HCT116 (cell line): ENCODE measurements around the gene SDE2. TPM values are rescaled to one million over a fixed set of nuclear protein-coding genes. Genes with fewer than 3 reads are reported as not detected.
"Not testable (repeated sequence)": the region's sequence is repeated elsewhere in the genome, so short reads cannot be mapped to it uniquely, and the experiment has no call there.

Source experiments
- ATAC-seq: fragments of 200-7000 bp; cut with Tn5 transposase; 2 replicates; pipeline ENCODE4 v1.9.1; 2020; ENCODE audit warnings: mild to moderate bottlenecking, moderate library complexity
- BruUV-seq: library from RNA; stranded (reverse); fragments of 400-500 nt; replicated peaks from 2 replicates; lab custom pipeline; 2021; lab: Mats Ljungman, UMichigan
- CTCF ChIA-PET: fragments of 300-600 bp; sonication (Branson Sonifier 250); formaldehyde crosslinking; loops from one replicate; lab custom pipeline; 2021; ENCODE audit warnings: antibody characterized with exemption; lab: Charles Lee
- POLR2A ChIA-PET: fragments of 300-600, 350-600 bp; sonication (Branson Sonifier 250); formaldehyde crosslinking; loops from one replicate; lab custom pipeline; 2021; ENCODE audit warnings: antibody characterized with exemption; lab: Charles Lee
- RAD21 ChIA-PET, 2 experiments: fragments of 300-600 bp; sonication (Branson Sonifier 250); formaldehyde crosslinking; loops; one replicate each; lab custom pipeline; 2023; ENCODE audit warnings: low total read pairs in 2 of 2; ENCODE audit not compliant: uncharacterized antibody in 2 of 2, unreplicated experiment in 2 of 2, low non-redundant PET in 1 of 2; lab: Charles Lee
- DNase-seq: peaks from one replicate; pipeline ENCODE4 v3.0.0-alpha.2; 2010; ENCODE audit warnings: low read depth, low spot score
- H2AFZ ChIP-seq: fragments of 200-600 bp; shearing (Covaris generic), sonication (generic); 2 replicates; pipeline ENCODE4 v1.6.1; 2017; ENCODE audit warnings: low read depth, mixed run types, mixed read lengths, antibody characterized with exemption, low read length; ENCODE audit not compliant: poor library complexity, severe bottlenecking
- H3K27ac ChIP-seq: 2 replicates; pipeline ENCODE4 v1.5.1; 2012; ENCODE audit warnings: low read depth, low read length
- H3K27me3 ChIP-seq: fragments of 200-600 bp; sonication (generic); 2 replicates; pipeline ENCODE4 v1.6.1; 2016; ENCODE audit warnings: mixed run types, low read length, mixed read lengths; ENCODE audit not compliant: insufficient read depth
- H3K36me3 ChIP-seq, 2 experiments: fragments of 200-500 bp in 1 of 2; fragments of 200-600 bp in 1 of 2; sonication (Bioruptor generic) in 1 of 2; sonication (generic) in 1 of 2; 2 replicates each; pipeline versions ENCODE4 v1.5.1 to v1.6.1; 2014 to 2016; ENCODE audit warnings: low read length in 2 of 2, inconsistent platforms in 1 of 2, mixed read lengths in 1 of 2, mixed run types in 1 of 2; ENCODE audit not compliant: insufficient read depth in 2 of 2, control insufficient read depth in 1 of 2
- H3K4me1 ChIP-seq, 2 experiments: fragments of 200-600 bp in 1 of 2; sonication (generic) in 1 of 2; 2 replicates each; pipeline versions ENCODE4 v1.5.1 to v1.6.1; 2012 to 2017; ENCODE audit warnings: low read length in 2 of 2, inconsistent platforms in 1 of 2, mild to moderate bottlenecking in 1 of 2, mixed read lengths in 1 of 2, mixed run types in 1 of 2, moderate library complexity in 1 of 2; ENCODE audit not compliant: insufficient read depth in 2 of 2, control insufficient read depth in 1 of 2
- H3K4me2 ChIP-seq: fragments of 200-600 bp; sonication (generic); 2 replicates; pipeline ENCODE4 v1.6.1; 2017; ENCODE audit warnings: mixed run types, low read length, mixed read lengths
- H3K4me3 ChIP-seq, 2 experiments: fragments of 200-600 bp in 1 of 2; sonication (generic) in 1 of 2; replicated peaks in 1 of 2; 2 replicates each; pipeline ENCODE4 v1.5.1; 2011 to 2016; ENCODE audit warnings: low read length in 2 of 2, control low read depth in 1 of 2, low read depth in 1 of 2, mild to moderate bottlenecking in 1 of 2, mixed read lengths in 1 of 2, mixed run types in 1 of 2
- H3K79me2 ChIP-seq: fragments of 200-600 bp; sonication (generic); 2 replicates; pipeline ENCODE4 v1.6.1; 2017; ENCODE audit warnings: mild to moderate bottlenecking, mixed run types, low read length, moderate library complexity, mixed read lengths; ENCODE audit not compliant: insufficient read depth
- H3K9ac ChIP-seq: fragments of 200-600 bp; sonication (generic); 2 replicates; pipeline ENCODE4 v1.6.1; 2016; ENCODE audit warnings: low read length, mixed read lengths
- H3K9me2 ChIP-seq: fragments of 200-600 bp; sonication (generic), shearing (Covaris generic); 2 replicates; pipeline ENCODE4 v1.6.1; 2017; ENCODE audit warnings: mixed run types, mild to moderate bottlenecking, moderate library complexity; ENCODE audit not compliant: insufficient read depth
- H3K9me3 ChIP-seq, 2 experiments: fragments of 200-500 bp in 1 of 2; fragments of 200-600 bp in 1 of 2; sonication (Bioruptor generic) in 1 of 2; sonication (generic) in 1 of 2; 2 replicates each; pipeline ENCODE4 v1.6.1; 2014 to 2017; ENCODE audit warnings: low read length in 2 of 2, mixed read lengths in 2 of 2, inconsistent platforms in 1 of 2, low read depth in 1 of 2, mild to moderate bottlenecking in 1 of 2, mixed run types in 1 of 2, moderate library complexity in 1 of 2; ENCODE audit not compliant: control insufficient read depth in 1 of 2, insufficient read depth in 1 of 2
- H4K20me1 ChIP-seq: fragments of 200-600 bp; sonication (generic), shearing (Covaris generic); 2 replicates; pipeline ENCODE4 v1.6.1; 2017; ENCODE audit warnings: mixed run types, mild to moderate bottlenecking, moderate library complexity; ENCODE audit not compliant: insufficient read depth
- EGR1 ChIP-seq: IDR thresholded peaks from 2 replicates; pipeline ENCODE4 v1.6.1; 2012; ENCODE audit warnings: low read depth
- POLR2AphosphoS5 ChIP-seq: IDR thresholded peaks from 2 replicates; pipeline ENCODE4 v1.6.1; 2011; ENCODE audit warnings: mild to moderate bottlenecking, low read depth, low read length, moderate library complexity
- TCF7L2 ChIP-seq: IDR thresholded peaks from 2 replicates; pipeline ENCODE4 v1.7.0; 2011; ENCODE audit warnings: borderline replicate concordance, inconsistent platforms; ENCODE audit not compliant: insufficient read depth, insufficient read length; ENCODE audit errors: extremely low read depth
- YY1 ChIP-seq: IDR thresholded peaks from 2 replicates; pipeline ENCODE4 v1.6.1; 2011; ENCODE audit warnings: low read length, low read depth, moderate library complexity, mild to moderate bottlenecking; ENCODE audit not compliant: insufficient replicate concordance; ENCODE audit errors: extremely low read depth
- ZBTB33 ChIP-seq: IDR thresholded peaks from 2 replicates; pipeline ENCODE4 v1.6.1; 2011; ENCODE audit warnings: mild to moderate bottlenecking, low read length, moderate library complexity; ENCODE audit not compliant: insufficient replicate concordance; ENCODE audit errors: extremely low read depth
- ZNF274 ChIP-seq: fragments of 200-500 bp; sonication (Bioruptor generic); IDR thresholded peaks from 2 replicates; pipeline ENCODE4 v1.6.1; 2014; ENCODE audit warnings: mild to moderate bottlenecking, low read depth, low read length, inconsistent platforms
- intact Hi-C: fragments of 100-400 bp; cut with micrococcal nuclease; formaldehyde crosslinking; loops from 2 replicates; pipeline ENCODE4 v1.10.0; 2022
- total RNA-seq: library from RNA; stranded (reverse); gene quantifications from one replicate; pipeline ENCODE4 v1.2.1, GENCODE V29; 2021; ENCODE audit not compliant: unreplicated experiment

The SDE2 gene
- total RNA-seq, 1 experiment from 2014 or later, result 22.5 TPM

GRCh38 chr1:226001088-226001487 is 1.9 kb upstream of the SDE2 start:
- H3K4me3 ChIP-seq, result no peak overlapping the region
- H3K9me2 ChIP-seq, result no peaks in the 10 kb centered on the region
- H3K27ac ChIP-seq, result no peak overlapping the region
- CTCF ChIA-PET, result no interaction called here
- no TSS peak for BruUV-seq
- no peak overlapping the region for H3K4me2 ChIP-seq
- no peak overlapping the region for H2AFZ ChIP-seq
- no peaks in the 10 kb centered on the region for H4K20me1 ChIP-seq
- H3K9ac ChIP-seq, result no peak overlapping the region
- TF ChIP-seq ZNF274 (no peak), EGR1 (no peak), ZBTB33 (no peak), POLR2AphosphoS5 (no peak), YY1 (no peak), TCF7L2 (no peak)
- RAD21 ChIA-PET, result no interaction called here
- H3K79me2 ChIP-seq, result peaks cover 31% of the 10 kb centered on the region
- no peak for DNase-seq
- no peaks in the 10 kb centered on the region; a peak in 2 of 4 replicates for H3K36me3 ChIP-seq
- no peak for ATAC-seq
- peaks cover 22 to 40% of the 10 kb centered on the region in 2 experiments for H3K4me1 ChIP-seq
- no peaks in the 10 kb centered on the region for H3K9me3 ChIP-seq
- POLR2A ChIA-PET, result interaction anchor here (2.1 kb wide), 1 partner anchor 61 kb away, joined by 18 read pairs; the partner anchor contains the start of gene H3-3A
- intact Hi-C loops, result no loop called here
- H3K27me3 ChIP-seq, result no peaks in the 10 kb centered on the region

- H3K27me3 ChIP-seq, DNase-seq, H3K4me2 ChIP-seq, H3K9me3 ChIP-seq, H3K9me2 ChIP-seq, BruUV-seq, H3K36me3 ChIP-seq, H3K4me3 ChIP-seq, H3K9ac ChIP-seq, RAD21 ChIA-PET, H4K20me1 ChIP-seq, H3K27ac ChIP-seq, intact Hi-C loops, ATAC-seq, H2AFZ ChIP-seq: not testable (repeated sequence)
- Histone ChIP-seq H3K79me2 (peaks cover 36% of the 10 kb centered on the region), H3K4me1 (peaks cover 22 to 36% of the 10 kb centered on the region in 2 experiments)
- ChIA-PET POLR2A (interaction anchor here (1.2 to 2.1 kb wide), 5 partner anchors 8 to 77 kb away, joined by 3 to 18 read pairs (median 8); partner anchors contain the start of genes H3-3A and PYCR2), CTCF (interaction anchor here (1.4 to 1.5 kb wide), 2 partner anchors 13 to 64 kb away, joined by 6 to 7 read pairs; no protein-coding TSS in a partner anchor)
Measured at GRCh38 chr1:226000493-226001081, 1.4 kb upstream of the SDE2 start.
